ENCODE results near the gene LRCH1.

LRCH1 gene

GRCh38 chr13:46535002-46535401, 18.0 kb upstream of the LRCH1 start:
- DNase-seq (ENCODE audit: low spot score), result no peak

GRCh38 chr13:46535825-46536224, 17.1 kb upstream of the LRCH1 start:
- no peak for DNase-seq (ENCODE audit: low spot score)

- DNase-seq (ENCODE audit: low spot score), result no peak
These were observed 16.6 kb upstream of the LRCH1 start for GRCh38 chr13:46536341-46536740.

- DNase-seq (ENCODE audit: low spot score), result no peak
These were observed 13.7 kb upstream of the LRCH1 start for GRCh38 chr13:46539231-46539630.

- DNase-seq (ENCODE audit: low spot score), result no peak
These were observed 11.8 kb upstream of the LRCH1 start for GRCh38 chr13:46541210-46541609.

- DNase-seq (ENCODE audit: low spot score), result no peak
These were observed 10.1 kb upstream of the LRCH1 start for GRCh38 chr13:46542833-46543232.

GRCh38 chr13:46543287-46543686, 9.7 kb upstream of the LRCH1 start:
- DNase-seq (ENCODE audit: low spot score), result no peak

GRCh38 chr13:46544208-46544607, 8.8 kb upstream of the LRCH1 start:
- no peak for DNase-seq (ENCODE audit: low spot score)

GRCh38 chr13:46544811-46545210, 8.2 kb upstream of the LRCH1 start:
- DNase-seq (ENCODE audit: low spot score), result no peak

- DNase-seq (ENCODE audit: low spot score), result no peak
These were observed 6.7 kb upstream of the LRCH1 start for GRCh38 chr13:46546084-46546768.

- no peak for DNase-seq (ENCODE audit: low spot score)
These were observed 2.1 kb upstream of the LRCH1 start for GRCh38 chr13:46550822-46551221.

GRCh38 chr13:46551410-46552302, 1.3 kb upstream of the LRCH1 start:
- DNase-seq (ENCODE audit: low spot score), result peak; percentile 50

GRCh38 chr13:46552303-46552682, 677 bp upstream of the LRCH1 start:
- no peak for DNase-seq (ENCODE audit: low spot score)

GRCh38 chr13:46553521-46553885, 533 bp downstream of the LRCH1 start:
- no peak for DNase-seq (ENCODE audit: low spot score)

- no peak for DNase-seq (ENCODE audit: low spot score)
These were observed 1.2 kb downstream of the LRCH1 start for GRCh38 chr13:46553886-46554858.

GRCh38 chr13:46554951-46555350, 2.0 kb downstream of the LRCH1 start:
- no peak for DNase-seq (ENCODE audit: low spot score)

- DNase-seq (ENCODE audit: low spot score), result no peak
These were observed 2.9 kb downstream of the LRCH1 start for GRCh38 chr13:46555722-46556417.

- DNase-seq (ENCODE audit: low spot score), result no peak
These were observed 3.4 kb downstream of the LRCH1 start for GRCh38 chr13:46556418-46556779.

GRCh38 chr13:46559272-46559805, 6.4 kb downstream of the LRCH1 start:
- DNase-seq (ENCODE audit: low spot score), result no peak

- DNase-seq (ENCODE audit: low spot score), result no peak
These were observed 7.8 kb downstream of the LRCH1 start for GRCh38 chr13:46560778-46561177.

- no peak for DNase-seq (ENCODE audit: low spot score)
These were observed 8.3 kb downstream of the LRCH1 start for GRCh38 chr13:46561286-46561685.

- no peak for DNase-seq (ENCODE audit: low spot score)
These were observed 8.7 kb downstream of the LRCH1 start for GRCh38 chr13:46561691-46562090.
